Measurements from ENCODE around the gene PHLDB1. TPM values are rescaled to one million over a fixed set of nuclear protein-coding genes. Genes with fewer than 3 reads are reported as not detected.
"Not testable (repeated sequence)": the region's sequence is repeated elsewhere in the genome, so short reads cannot be mapped to it uniquely, and the experiment has no call there.

The PHLDB1 gene
- total RNA-seq, 2 donors from 2014 or later, result 60.1 to 88.6 TPM

GRCh38 chr11:118606844-118607228 lies 579 bp upstream of the PHLDB1 start:
- Histone ChIP-seq H3K36me3 (peaks cover under 1% of the 10 kb centered on the region), H3K9me3 (no peaks in the 10 kb centered on the region), H3K9ac (ENCODE audit: low read depth in 2 of 2, low read length in 2 of 2) (no peak overlapping the region), H3K27ac (peak overlapping the region; percentile 34), H3K4me3 (no peak overlapping the region), H3K27me3 (peaks cover 21% of the 10 kb centered on the region), H3K4me1 (peaks cover 10% of the 10 kb centered on the region)
- TF ChIP-seq CTCF (IDR thresholded peaks at IDR 0.05), result no peak
- DNase-seq, result no peak
- intact Hi-C loops (cut with DNase I), result no loop called here

GRCh38 chr11:118608360-118609227 lies 1.2 kb downstream of the PHLDB1 start:
- peak; percentile 58 for DNase-seq
- H3K9ac ChIP-seq (ENCODE audit: low read depth in 2 of 2, low read length in 2 of 2), result peak overlapping the region; percentile 63 to 79
- no peak for TF ChIP-seq CTCF (IDR thresholded peaks at IDR 0.05)
- H3K4me3 ChIP-seq, result peak overlapping the region; percentile 67
- no peaks in the 10 kb centered on the region for H3K9me3 ChIP-seq
- H3K36me3 ChIP-seq, result no peaks in the 10 kb centered on the region
- peaks cover 10% of the 10 kb centered on the region for H3K4me1 ChIP-seq
- peak overlapping the region; percentile 82 for H3K27ac ChIP-seq
- intact Hi-C loops (cut with DNase I), result no loop called here
- H3K27me3 ChIP-seq, result peaks cover 21% of the 10 kb centered on the region

DNA sequence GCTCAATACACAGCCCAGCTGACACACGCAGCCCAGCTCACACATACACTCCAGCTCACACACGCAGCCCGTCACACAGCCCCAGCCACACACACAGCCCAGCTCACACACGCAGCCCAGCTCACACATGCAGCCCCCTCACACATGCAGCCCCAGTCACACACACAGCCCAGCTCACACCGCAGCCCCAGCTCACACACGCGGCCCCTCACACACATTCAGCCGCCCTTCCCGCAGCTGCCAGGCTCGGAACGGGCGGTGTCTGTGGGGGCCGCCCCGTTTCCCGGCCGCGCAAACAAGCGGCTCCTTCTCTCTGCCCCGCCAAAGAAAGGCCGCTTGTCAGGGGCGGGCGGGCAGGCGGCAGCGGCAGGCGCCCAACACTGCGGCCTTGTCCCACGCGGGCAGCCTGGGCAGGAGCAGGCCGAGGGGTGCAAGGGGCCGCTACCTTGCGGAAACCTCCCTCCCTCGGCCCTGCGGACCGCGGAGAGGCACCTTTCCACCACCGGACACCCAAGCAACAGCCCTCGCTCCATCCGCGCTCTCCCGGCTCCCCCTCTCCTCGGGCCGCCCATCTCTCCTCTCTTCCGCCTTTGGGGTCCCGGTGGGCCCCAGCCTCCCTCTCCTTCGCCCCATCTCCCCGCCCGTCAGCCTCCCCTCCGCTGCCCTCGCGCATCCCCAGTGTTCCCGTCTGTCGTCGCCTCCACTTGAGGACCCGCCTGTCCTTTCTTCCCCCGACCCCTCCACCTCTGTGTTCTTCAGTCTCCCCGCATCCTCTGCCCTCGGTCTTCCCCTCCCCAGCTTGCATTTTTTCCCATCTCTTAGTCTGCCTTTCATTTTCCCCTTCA lies 2.2 kb downstream of the PHLDB1 start:
- DNase-seq, result no peak
- H3K4me3 ChIP-seq, result peak overlapping the region; percentile 44
- H3K4me1 ChIP-seq, result peaks cover 10% of the 10 kb centered on the region
- intact Hi-C loops (cut with DNase I), result no loop called here
- H3K9me3 ChIP-seq, result no peaks in the 10 kb centered on the region
- peaks cover 21% of the 10 kb centered on the region for H3K27me3 ChIP-seq
- TF ChIP-seq CTCF (IDR thresholded peaks at IDR 0.05), result no peak
- H3K36me3 ChIP-seq, result no peaks in the 10 kb centered on the region
- peak overlapping the region; percentile 53 for H3K27ac ChIP-seq
- H3K9ac ChIP-seq (ENCODE audit: low read depth in 2 of 2, low read length in 2 of 2), result peak overlapping the region; percentile 53 to 79

- no peak for TF ChIP-seq CTCF (IDR thresholded peaks at IDR 0.05)
- no peaks in the 10 kb centered on the region for H3K9me3 ChIP-seq
- intact Hi-C loops (cut with DNase I), result no loop called here
- peak overlapping the region; percentile 44 for H3K4me3 ChIP-seq
- peaks cover 10% of the 10 kb centered on the region for H3K4me1 ChIP-seq
- peak overlapping the region; percentile 51 to 79 for H3K9ac ChIP-seq (ENCODE audit: low read depth in 2 of 2, low read length in 2 of 2)
- DNase-seq, result no peak
- H3K27me3 ChIP-seq, result peaks cover 21% of the 10 kb centered on the region
- H3K27ac ChIP-seq, result peak overlapping the region; percentile 52
- H3K36me3 ChIP-seq, result no peaks in the 10 kb centered on the region
Observed at GRCh38 chr11:118610225-118610772, 2.9 kb downstream of the PHLDB1 start.

- Histone ChIP-seq H3K9ac (ENCODE audit: low read depth in 2 of 2, low read length in 2 of 2) (peak overlapping the region; percentile 51 to 79), H3K9me3 (no peaks in the 10 kb centered on the region), H3K4me3 (peak overlapping the region; percentile 44), H3K36me3 (no peaks in the 10 kb centered on the region), H3K27me3 (peaks cover 21% of the 10 kb centered on the region), H3K27ac (peak overlapping the region; percentile 52), H3K4me1 (peaks cover 10% of the 10 kb centered on the region)
- intact Hi-C loops (cut with DNase I), result no loop called here
- DNase-seq, result peak; percentile 87
- peak; percentile 89 for TF ChIP-seq CTCF (IDR thresholded peaks at IDR 0.05)
Observed at GRCh38 chr11:118610773-118611432, 3.5 kb downstream of the PHLDB1 start.

DNA sequence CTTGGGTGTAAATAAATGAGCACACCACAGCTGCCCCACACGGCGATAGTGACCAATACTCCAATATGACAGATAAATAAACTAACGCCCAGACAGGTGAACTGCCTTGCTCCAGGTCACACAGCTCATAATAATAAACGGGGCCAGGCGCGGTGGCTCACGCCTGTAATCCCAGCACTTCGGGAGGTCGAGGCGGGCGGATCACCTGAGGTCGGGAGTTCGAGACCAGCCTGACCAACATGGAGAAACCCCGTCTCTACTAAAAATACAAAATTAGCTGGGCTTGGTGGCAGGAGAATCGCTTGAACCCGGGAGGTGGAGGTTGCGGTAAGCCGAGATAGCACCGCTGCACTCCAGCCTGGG lies 4.0 kb downstream of the PHLDB1 start:
- DNase-seq; H3K27ac ChIP-seq; intact Hi-C loops (cut with DNase I); H3K36me3 ChIP-seq; H3K4me1 ChIP-seq; H3K4me3 ChIP-seq; H3K9me3 ChIP-seq: not testable (repeated sequence)
- Histone ChIP-seq H3K27me3 (peaks cover 21% of the 10 kb centered on the region), H3K9ac (ENCODE audit: low read depth in 2 of 2, low read length in 2 of 2) (peak overlapping the region in 1 of 2 donors; percentile 32)

Measured in colonic mucosa (tissue), 4 donors.